ENCODE measurements around the gene SF3B2.

- TF ChIP-seq ZNF274 (IDR thresholded peaks at IDR 0.05; ENCODE audit: low read depth, low read length) (no peak), SUZ12 (IDR thresholded peaks at IDR 0.05; ENCODE audit: extremely low read depth, insufficient read depth, insufficient read length) (no peak)
Measured at GRCh38 chr11:66089067-66089466, 36.9 kb downstream of the SF3B2 start.

Data from NT2/D1 (cell line).